Suprapubic skin (tissue), 3 donors: ENCODE data around the gene FAAP100.

ENCODE experiments used
- EP300 ChIP-seq: sonication (generic); formaldehyde crosslinking; IDR thresholded peaks from one replicate; pipeline ENCODE4 v1.6.1; 2017; ENCODE audit warnings: antibody characterized with exemption
- TF ChIP-seq, protein P1 (sequence below), 2 donors: fragments of 200-600 bp in 1 of 2; fragments of 450-650 bp in 1 of 2; sonication (generic) in 1 of 2; IDR thresholded peaks; one replicate each; pipeline ENCODE4 v1.5.1; 2016 to 2019; ENCODE audit warnings: antibody characterized with exemption in 2 of 2, mild to moderate bottlenecking in 1 of 2, moderate library complexity in 1 of 2

DNA sequence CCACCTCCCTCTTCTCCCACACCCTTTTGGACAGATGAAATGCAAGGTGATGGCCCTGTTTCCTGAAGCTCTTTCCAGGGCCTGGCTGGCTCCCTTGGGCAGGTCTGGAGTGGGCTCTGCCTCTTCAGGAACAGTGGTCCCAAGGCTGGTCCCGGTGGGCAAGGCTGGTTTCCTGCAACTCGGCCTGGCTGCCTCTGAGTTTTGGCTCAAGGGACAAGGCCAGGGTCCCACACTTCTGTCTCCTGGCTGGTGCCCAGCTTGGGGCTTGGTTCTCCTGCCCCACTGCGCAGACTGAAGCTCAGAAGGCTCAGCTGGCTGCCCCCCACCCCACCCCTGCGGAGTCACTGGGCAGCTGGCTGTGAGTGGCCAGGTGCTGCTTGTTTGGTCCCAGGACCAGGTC lies 35.7 kb downstream of the FAAP100 start:
- TF ChIP-seq, protein P1, sequence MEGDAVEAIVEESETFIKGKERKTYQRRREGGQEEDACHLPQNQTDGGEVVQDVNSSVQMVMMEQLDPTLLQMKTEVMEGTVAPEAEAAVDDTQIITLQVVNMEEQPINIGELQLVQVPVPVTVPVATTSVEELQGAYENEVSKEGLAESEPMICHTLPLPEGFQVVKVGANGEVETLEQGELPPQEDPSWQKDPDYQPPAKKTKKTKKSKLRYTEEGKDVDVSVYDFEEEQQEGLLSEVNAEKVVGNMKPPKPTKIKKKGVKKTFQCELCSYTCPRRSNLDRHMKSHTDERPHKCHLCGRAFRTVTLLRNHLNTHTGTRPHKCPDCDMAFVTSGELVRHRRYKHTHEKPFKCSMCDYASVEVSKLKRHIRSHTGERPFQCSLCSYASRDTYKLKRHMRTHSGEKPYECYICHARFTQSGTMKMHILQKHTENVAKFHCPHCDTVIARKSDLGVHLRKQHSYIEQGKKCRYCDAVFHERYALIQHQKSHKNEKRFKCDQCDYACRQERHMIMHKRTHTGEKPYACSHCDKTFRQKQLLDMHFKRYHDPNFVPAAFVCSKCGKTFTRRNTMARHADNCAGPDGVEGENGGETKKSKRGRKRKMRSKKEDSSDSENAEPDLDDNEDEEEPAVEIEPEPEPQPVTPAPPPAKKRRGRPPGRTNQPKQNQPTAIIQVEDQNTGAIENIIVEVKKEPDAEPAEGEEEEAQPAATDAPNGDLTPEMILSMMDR (IDR thresholded peaks at IDR 0.05), result no peak
- TF ChIP-seq EP300, result no peak
